Nephron (organoid): ENCODE data around the gene CHST6.
"Not testable (repeated sequence)": the region's sequence is repeated elsewhere in the genome, so short reads cannot be mapped to it uniquely, and the experiment has no call there.

ENCODE experiments used
- H3K27ac Mint-ChIP-seq, 3 experiments: 2 replicates each; pipeline ENCODE4 v1.8.0; 2020; ENCODE audit warnings: mixed read lengths in 3 of 3, mild to moderate bottlenecking in 2 of 3, moderate library complexity in 1 of 3
- H3K27me3 Mint-ChIP-seq: 2 replicates; pipeline ENCODE4 v1.8.0; 2021; ENCODE audit warnings: low read depth, mild to moderate bottlenecking, moderate library complexity, mixed read lengths
- H3K36me3 Mint-ChIP-seq: 2 replicates; pipeline ENCODE4 v1.8.0; 2020; ENCODE audit warnings: low read depth, mixed read lengths
- H3K4me1 Mint-ChIP-seq: 2 replicates; pipeline ENCODE4 v1.8.0; 2020; ENCODE audit warnings: mixed read lengths
- H3K4me3 Mint-ChIP-seq, 3 experiments: 2 replicates each; pipeline ENCODE4 v1.8.0; 2020; ENCODE audit warnings: mild to moderate bottlenecking in 3 of 3, mixed read lengths in 3 of 3, moderate library complexity in 2 of 3
- H3K9me3 Mint-ChIP-seq: 2 replicates; pipeline ENCODE4 v1.8.0; 2020; ENCODE audit warnings: mixed read lengths
- TF ChIP-seq, protein P1 (sequence below), 3 experiments: fragments of 200-600 bp; sonication (generic); IDR thresholded peaks; one replicate each; pipeline ENCODE4 v1.5.0; 2021; ENCODE audit warnings: antibody characterized with exemption in 3 of 3; ENCODE audit not compliant: unreplicated experiment in 3 of 3

The CHST6 gene

DNA sequence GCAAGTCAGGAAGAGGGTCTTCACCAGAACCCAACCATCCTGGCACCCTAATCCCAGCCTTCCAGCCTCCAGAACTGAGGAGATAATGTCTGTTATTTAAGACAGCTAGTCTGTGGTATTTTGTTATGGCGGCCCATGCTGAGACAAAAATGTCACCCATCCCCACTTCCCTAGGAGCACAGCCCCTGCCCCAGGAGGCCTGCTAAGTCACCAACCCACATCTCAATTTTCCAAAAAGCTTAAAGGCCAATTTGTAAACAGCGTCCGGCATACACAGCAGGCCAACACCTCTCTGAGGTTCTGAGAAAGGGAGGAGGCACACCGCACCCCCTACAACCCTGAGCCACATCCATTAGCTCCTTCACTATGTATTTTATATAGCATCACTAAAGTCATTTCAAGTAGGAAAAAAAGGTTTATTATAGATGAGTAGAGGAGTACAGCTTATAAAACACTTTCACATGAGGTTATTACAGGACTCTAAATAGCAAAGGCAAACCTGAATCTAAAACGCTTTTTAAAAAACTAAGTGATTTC, 37.7 kb downstream of the CHST6 start:
- Mint-ChIP-seq H3K36me3 (peaks cover 24% of the 10 kb centered on the region), H3K27me3 (peaks cover 3% of the 10 kb centered on the region), H3K4me1 (peaks cover 56% of the 10 kb centered on the region), H3K4me3 (no peak overlapping the region), H3K27ac (no peak overlapping the region), H3K9me3 (no peaks in the 10 kb centered on the region)
- TF ChIP-seq, protein P1, sequence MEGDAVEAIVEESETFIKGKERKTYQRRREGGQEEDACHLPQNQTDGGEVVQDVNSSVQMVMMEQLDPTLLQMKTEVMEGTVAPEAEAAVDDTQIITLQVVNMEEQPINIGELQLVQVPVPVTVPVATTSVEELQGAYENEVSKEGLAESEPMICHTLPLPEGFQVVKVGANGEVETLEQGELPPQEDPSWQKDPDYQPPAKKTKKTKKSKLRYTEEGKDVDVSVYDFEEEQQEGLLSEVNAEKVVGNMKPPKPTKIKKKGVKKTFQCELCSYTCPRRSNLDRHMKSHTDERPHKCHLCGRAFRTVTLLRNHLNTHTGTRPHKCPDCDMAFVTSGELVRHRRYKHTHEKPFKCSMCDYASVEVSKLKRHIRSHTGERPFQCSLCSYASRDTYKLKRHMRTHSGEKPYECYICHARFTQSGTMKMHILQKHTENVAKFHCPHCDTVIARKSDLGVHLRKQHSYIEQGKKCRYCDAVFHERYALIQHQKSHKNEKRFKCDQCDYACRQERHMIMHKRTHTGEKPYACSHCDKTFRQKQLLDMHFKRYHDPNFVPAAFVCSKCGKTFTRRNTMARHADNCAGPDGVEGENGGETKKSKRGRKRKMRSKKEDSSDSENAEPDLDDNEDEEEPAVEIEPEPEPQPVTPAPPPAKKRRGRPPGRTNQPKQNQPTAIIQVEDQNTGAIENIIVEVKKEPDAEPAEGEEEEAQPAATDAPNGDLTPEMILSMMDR (IDR thresholded peaks at IDR 0.05; ENCODE audit: unreplicated experiment in 3 of 3), result no peak

DNA sequence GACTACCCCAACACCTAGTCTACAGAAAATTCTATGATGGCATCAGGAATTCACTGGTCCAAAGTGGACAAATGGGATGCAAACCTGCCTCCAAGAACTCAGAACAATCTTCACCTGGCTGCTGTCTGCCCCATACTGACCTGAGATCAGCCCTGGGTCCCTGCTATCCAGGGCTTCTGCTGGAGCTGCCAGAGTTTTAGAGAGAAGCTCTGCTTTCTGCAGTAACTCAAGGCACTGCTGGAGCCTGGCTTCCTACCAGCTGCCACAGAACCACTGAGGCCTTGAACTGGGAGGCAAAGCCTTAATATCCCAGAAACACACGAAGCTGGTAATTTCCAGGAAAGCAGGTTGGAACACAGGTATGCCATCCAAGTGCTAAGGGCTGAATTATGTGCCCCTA, 38.3 kb downstream of the CHST6 start:
- TF ChIP-seq, protein P1 (IDR thresholded peaks at IDR 0.05; ENCODE audit: unreplicated experiment in 3 of 3), result no peak
- Mint-ChIP-seq H3K27me3 (peaks cover 3% of the 10 kb centered on the region), H3K4me1 (peaks cover 52% of the 10 kb centered on the region), H3K9me3 (no peaks in the 10 kb centered on the region), H3K27ac (no peak overlapping the region), H3K4me3 (no peak overlapping the region), H3K36me3 (peaks cover 24% of the 10 kb centered on the region)

DNA sequence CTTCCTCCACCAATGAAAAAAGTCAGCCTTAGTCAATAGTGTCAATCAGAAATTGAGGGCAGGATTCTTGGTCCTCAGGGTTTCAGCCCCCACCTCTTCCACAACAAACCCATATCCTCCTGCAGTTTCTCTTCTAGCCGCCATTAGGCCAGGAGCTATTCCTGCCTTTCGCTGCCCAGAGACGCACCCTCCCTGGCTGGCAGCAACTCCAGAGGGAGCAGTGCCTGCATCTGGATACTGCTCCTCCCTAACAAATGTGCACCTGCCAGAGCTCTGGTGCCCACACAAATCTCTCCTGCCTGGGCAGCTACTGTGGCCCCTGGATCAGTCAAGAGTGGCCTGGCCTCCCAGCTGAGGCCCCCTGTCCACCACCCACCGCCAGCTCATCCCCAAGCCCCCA, 38.8 kb downstream of the CHST6 start:
- not testable (repeated sequence) for H3K9me3 Mint-ChIP-seq, H3K27ac Mint-ChIP-seq, H3K27me3 Mint-ChIP-seq
- Mint-ChIP-seq H3K36me3 (peaks cover 27% of the 10 kb centered on the region), H3K4me1 (peaks cover 47% of the 10 kb centered on the region), H3K4me3 (peak overlapping the region in 1 of 3 experiments; percentile 28)

DNA sequence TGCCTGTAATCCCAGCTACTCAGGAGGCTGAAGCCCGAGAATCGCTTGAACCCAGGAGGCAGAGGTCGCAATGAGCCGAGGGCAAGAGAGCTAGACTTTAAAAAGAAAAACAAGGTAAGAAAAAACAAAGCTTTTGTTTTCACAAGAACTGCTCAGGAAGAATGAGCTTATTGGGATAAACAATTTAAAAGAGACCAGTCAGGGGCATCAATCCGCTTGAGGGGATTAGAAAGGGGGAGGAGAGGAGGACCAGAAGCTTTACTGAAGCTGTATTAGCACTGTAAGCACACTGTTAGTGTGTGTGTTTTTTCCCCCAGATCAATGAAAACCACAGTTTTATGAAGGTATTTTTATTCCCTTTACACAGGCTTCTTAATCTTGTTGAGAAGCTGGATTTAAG, 39.6 kb downstream of the CHST6 start:
- Mint-ChIP-seq H3K27me3 (peaks cover 3% of the 10 kb centered on the region), H3K4me1 (peaks cover 42% of the 10 kb centered on the region), H3K36me3 (peaks cover 33% of the 10 kb centered on the region), H3K9me3 (no peaks in the 10 kb centered on the region), H3K4me3 (no peak overlapping the region), H3K27ac (peak overlapping the region in 1 of 3 experiments; percentile 48)
- TF ChIP-seq, protein P1 (IDR thresholded peaks at IDR 0.05; ENCODE audit: unreplicated experiment in 3 of 3), result no peak

DNA sequence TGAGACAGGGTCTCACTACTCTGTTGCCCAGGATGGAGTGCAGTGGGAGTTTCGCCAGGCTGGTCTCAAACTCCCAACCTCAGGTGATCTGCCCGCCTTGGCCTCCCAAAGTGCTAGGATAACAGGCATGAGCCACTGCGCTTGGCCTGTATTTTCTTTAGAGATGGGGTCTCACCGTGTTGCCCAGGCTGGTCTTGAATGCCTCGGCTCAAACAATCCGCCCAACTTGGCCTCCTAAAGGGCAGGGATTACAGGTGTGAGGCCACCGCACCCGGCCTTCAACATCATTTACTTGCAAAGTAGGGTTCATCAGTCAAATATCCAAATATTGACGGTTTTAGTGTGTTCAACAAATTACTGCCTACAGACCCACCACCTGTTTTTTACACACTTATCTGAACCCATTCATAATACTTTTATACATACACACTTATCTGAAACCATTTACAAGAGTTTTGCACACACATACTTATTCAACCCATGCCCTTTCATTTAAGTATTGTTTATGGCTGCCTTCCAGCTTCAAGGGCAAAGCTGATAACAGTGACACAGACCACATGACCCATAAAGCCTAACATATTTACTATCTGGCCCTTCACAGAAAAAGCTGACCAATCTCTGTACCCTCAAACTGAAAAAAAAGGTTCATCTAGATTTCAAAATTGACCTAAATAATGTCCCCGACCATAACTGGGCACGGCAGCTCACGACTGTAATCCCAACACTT, 42.6 kb downstream of the CHST6 start:
- H3K9me3 Mint-ChIP-seq, result no peaks in the 10 kb centered on the region
- H3K27me3 Mint-ChIP-seq, result peaks cover 3% of the 10 kb centered on the region
- H3K27ac Mint-ChIP-seq, result peak overlapping the region in 1 of 3 experiments; percentile 47
- TF ChIP-seq, protein P1 (IDR thresholded peaks at IDR 0.05; ENCODE audit: unreplicated experiment in 3 of 3), result no peak
- H3K4me1 Mint-ChIP-seq, result peaks cover 23% of the 10 kb centered on the region
- H3K36me3 Mint-ChIP-seq, result peaks cover 42% of the 10 kb centered on the region
- H3K4me3 Mint-ChIP-seq, result no peak overlapping the region

DNA sequence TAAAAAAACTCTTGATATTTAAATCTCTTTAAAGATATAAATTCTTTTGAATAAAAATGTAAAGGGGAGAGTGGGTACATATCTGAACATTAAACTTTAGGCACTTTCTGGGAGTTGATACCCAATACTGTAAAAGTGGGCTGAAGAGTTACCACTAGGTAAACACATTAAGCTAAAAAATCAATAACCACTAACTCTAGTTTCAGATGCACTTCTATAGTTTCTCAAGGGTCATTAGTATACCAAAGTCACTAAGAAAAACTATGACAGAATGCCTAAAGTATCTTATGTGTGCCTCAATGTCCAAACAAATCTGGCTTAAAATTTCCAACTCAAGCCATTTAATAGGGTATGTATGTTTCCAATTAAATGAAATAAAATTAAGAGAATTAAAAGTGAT, 48.8 kb downstream of the CHST6 start:
- Mint-ChIP-seq H3K27me3 (no peaks in the 10 kb centered on the region), H3K4me1 (peaks cover 4% of the 10 kb centered on the region)

More for the DNA sequence above, 48.8 kb downstream of the CHST6 start:
- TF ChIP-seq, protein P1 (IDR thresholded peaks at IDR 0.05; ENCODE audit: unreplicated experiment in 3 of 3), result no peak
- Mint-ChIP-seq H3K9me3 (no peaks in the 10 kb centered on the region), H3K27ac (no peak overlapping the region), H3K36me3 (peaks cover 44% of the 10 kb centered on the region), H3K4me3 (no peak overlapping the region)
